CD4-positive, alpha-beta T cell (primary cell): Measurements from ENCODE around the gene INSR. TPM values are rescaled to one million over a fixed set of nuclear protein-coding genes. Genes with fewer than 3 reads are reported as not detected.

ENCODE experiments used
- ATAC-seq: fragments of 200-7000 bp; cut with Tn5 transposase; one replicate; pipeline ENCODE4 v1.10.0; 2022; ENCODE audit warnings: mild to moderate bottlenecking; ENCODE audit not compliant: poor library complexity
- CTCF ChIA-PET: fragments of 350-600 bp; sonication (Branson Sonifier 250); formaldehyde crosslinking; loops from one replicate; lab custom pipeline; 2021; ENCODE audit warnings: antibody characterized with exemption, inconsistent platforms; lab: Charles Lee
- POLR2A ChIA-PET: fragments of 350-600 bp; sonication (Branson Sonifier 250); formaldehyde crosslinking; loops from one replicate; lab custom pipeline; 2021; ENCODE audit warnings: antibody characterized with exemption, inconsistent platforms; lab: Charles Lee
- DNase-seq, 14 experiments: peaks; one replicate each; pipeline ENCODE4 v3.0.0-alpha.2; 2013 to 2020; ENCODE audit warnings: mixed read lengths in 2 of 14
- H3K27ac ChIP-seq, 2 donors: one replicate each; pipeline versions ENCODE4 v1.5.1 to v1.7.0; 2013; ENCODE audit warnings: low read length in 2 of 2, low read depth in 1 of 2, mild to moderate bottlenecking in 1 of 2
- H3K27me3 ChIP-seq, 2 experiments: 1 replicate in 1 of 2; 2 replicates in 1 of 2; pipeline versions ENCODE4 v1.6.1 to v1.7.0; 2013; ENCODE audit warnings: low read length in 2 of 2, control low read depth in 1 of 2, mild to moderate bottlenecking in 1 of 2, moderate library complexity in 1 of 2; ENCODE audit not compliant: insufficient read depth in 2 of 2, control insufficient read depth in 1 of 2
- H3K36me3 ChIP-seq: one replicate; pipeline ENCODE4 v1.6.1; 2013; ENCODE audit warnings: low read length, control low read depth; ENCODE audit not compliant: insufficient read depth
- H3K4me1 ChIP-seq: one replicate; pipeline ENCODE4 v1.6.1; 2013; ENCODE audit warnings: low read length, control low read depth; ENCODE audit not compliant: insufficient read depth
- H3K4me3 ChIP-seq: one replicate; pipeline ENCODE4 v1.5.1; 2013; ENCODE audit warnings: mild to moderate bottlenecking, low read length, moderate library complexity
- H3K9me3 ChIP-seq, 2 experiments: 1 replicate in 1 of 2; 2 replicates in 1 of 2; pipeline versions ENCODE4 v1.6.1 to v1.7.0; 2013; ENCODE audit warnings: low read length in 2 of 2, mild to moderate bottlenecking in 2 of 2, control low read depth in 1 of 2, moderate library complexity in 1 of 2; ENCODE audit not compliant: control insufficient read depth in 1 of 2, insufficient read depth in 1 of 2
- H3K27ac Mint-ChIP-seq: one replicate; pipeline ENCODE4 v1.8.0; 2020; ENCODE audit warnings: mixed read lengths
- H3K27me3 Mint-ChIP-seq: one replicate; pipeline ENCODE4 v1.8.0; 2021; ENCODE audit warnings: mixed read lengths
- H3K36me3 Mint-ChIP-seq: one replicate; pipeline ENCODE4 v1.8.0; 2021; ENCODE audit warnings: low read depth, mixed read lengths
- H3K4me1 Mint-ChIP-seq: one replicate; pipeline ENCODE4 v1.8.0; 2021; ENCODE audit warnings: low read depth, mixed read lengths
- H3K4me3 Mint-ChIP-seq: one replicate; pipeline ENCODE4 v1.8.0; 2020; ENCODE audit warnings: mild to moderate bottlenecking, mixed read lengths
- H3K9me3 Mint-ChIP-seq: one replicate; pipeline ENCODE4 v1.8.0; 2020; ENCODE audit warnings: mixed read lengths
- CTCF ChIP-seq: fragments of 200-600 bp; IDR thresholded peaks from one replicate; pipeline ENCODE4 v1.8.0; 2022; ENCODE audit warnings: antibody characterized with exemption, mild to moderate bottlenecking
- intact Hi-C, 2 experiments: fragments of 100-400 bp; cut with DNase I in 1 of 2; cut with micrococcal nuclease in 1 of 2; formaldehyde crosslinking; loops; one replicate each; pipeline versions ENCODE4 v1.15.1 to v1.9.0; 2023 to 2025; cut with DNase I, micrococcal nuclease
- total RNA-seq, 174 experiments: library from RNA in 2 of 174; stranded (reverse) in 2 of 174; gene quantifications; one replicate each; pipeline ENCODE4 v1.2.3 and lab custom pipeline; 2021 to 2026

INSR gene
- total RNA-seq, 2 experiments from 2014 or later = 1.8 to 3.0 TPM

- H3K36me3 ChIP-seq = no peaks in the 10 kb centered on the region
- intact Hi-C loops = no loop called here
- DNase-seq = peak in 2 of 14 experiments; percentile 25 to 50
- Mint-ChIP-seq H3K4me1 (no peaks in the 10 kb centered on the region), H3K36me3 (no peaks in the 10 kb centered on the region), H3K9me3 (no peaks in the 10 kb centered on the region), H3K27me3 (no peaks in the 10 kb centered on the region), H3K27ac (no peak overlapping the region), H3K4me3 (no peak overlapping the region)
- H3K27ac ChIP-seq = no peak overlapping the region
- ATAC-seq = no peak
- no peaks in the 10 kb centered on the region for H3K4me1 ChIP-seq
- TF ChIP-seq CTCF = no peak
- POLR2A ChIA-PET = no interaction called here
- H3K27me3 ChIP-seq = no peaks in the 10 kb centered on the region
- CTCF ChIA-PET = no interaction called here
- H3K4me3 ChIP-seq = no peak overlapping the region
- H3K9me3 ChIP-seq = no peaks in the 10 kb centered on the region
These were observed 51.5 kb downstream of the INSR start for GRCh38 chr19:7242601-7243258.

- H3K9me3 Mint-ChIP-seq = no peaks in the 10 kb centered on the region
- H3K27ac ChIP-seq = no peak overlapping the region
- ChIA-PET CTCF (no interaction called here), POLR2A (no interaction called here)
- DNase-seq (no peak), ATAC-seq (no peak)
- H3K4me3 Mint-ChIP-seq = no peak overlapping the region
- H3K27me3 Mint-ChIP-seq = no peaks in the 10 kb centered on the region
- no peaks in the 10 kb centered on the region for H3K27me3 ChIP-seq
- H3K27ac Mint-ChIP-seq = no peak overlapping the region
- H3K36me3 Mint-ChIP-seq = no peaks in the 10 kb centered on the region
- H3K9me3 ChIP-seq = no peaks in the 10 kb centered on the region
- no peak overlapping the region for H3K4me3 ChIP-seq
- no peaks in the 10 kb centered on the region for H3K4me1 Mint-ChIP-seq
- no peak for TF ChIP-seq CTCF
- H3K4me1 ChIP-seq = no peaks in the 10 kb centered on the region
- H3K36me3 ChIP-seq = no peaks in the 10 kb centered on the region
- intact Hi-C loops = no loop called here
These were observed 56.2 kb downstream of the INSR start for GRCh38 chr19:7238051-7238450.

GRCh38 chr19:7236153-7236552, 58.1 kb downstream of the INSR start:
- no peaks in the 10 kb centered on the region for H3K36me3 ChIP-seq
- no peaks in the 10 kb centered on the region for H3K4me1 ChIP-seq
- no peak for ATAC-seq

More at GRCh38 chr19:7236153-7236552, 58.1 kb downstream of the INSR start:
- no peaks in the 10 kb centered on the region for H3K4me1 Mint-ChIP-seq
- DNase-seq = no peak
- no peaks in the 10 kb centered on the region for H3K9me3 Mint-ChIP-seq
- POLR2A ChIA-PET = interaction anchor here (0.6 kb wide), 1 partner anchor 77 kb away, joined by 3 read pairs; no protein-coding TSS in a partner anchor
- CTCF ChIA-PET = no interaction called here
- no peak overlapping the region for H3K27ac Mint-ChIP-seq
- H3K27me3 Mint-ChIP-seq = no peaks in the 10 kb centered on the region
- H3K9me3 ChIP-seq = no peaks in the 10 kb centered on the region
- H3K4me3 Mint-ChIP-seq = no peak overlapping the region
- H3K27me3 ChIP-seq = no peaks in the 10 kb centered on the region
- intact Hi-C loops = no loop called here
- H3K27ac ChIP-seq = no peak overlapping the region
- TF ChIP-seq CTCF = no peak
- H3K36me3 Mint-ChIP-seq = no peaks in the 10 kb centered on the region
- H3K4me3 ChIP-seq = no peak overlapping the region
